ENCODE results near the gene CLECL1.
"Not testable (repeated sequence)": the region's sequence is repeated elsewhere in the genome, so short reads cannot be mapped to it uniquely, and the experiment has no call there.

Gene CLECL1

GRCh38 chr12:9724023-9724422 lies 8.9 kb downstream of the CLECL1 start:
- no peak for DNase-seq (ENCODE audit: low read depth in 2 of 3, low spot score in 2 of 3)

DNA sequence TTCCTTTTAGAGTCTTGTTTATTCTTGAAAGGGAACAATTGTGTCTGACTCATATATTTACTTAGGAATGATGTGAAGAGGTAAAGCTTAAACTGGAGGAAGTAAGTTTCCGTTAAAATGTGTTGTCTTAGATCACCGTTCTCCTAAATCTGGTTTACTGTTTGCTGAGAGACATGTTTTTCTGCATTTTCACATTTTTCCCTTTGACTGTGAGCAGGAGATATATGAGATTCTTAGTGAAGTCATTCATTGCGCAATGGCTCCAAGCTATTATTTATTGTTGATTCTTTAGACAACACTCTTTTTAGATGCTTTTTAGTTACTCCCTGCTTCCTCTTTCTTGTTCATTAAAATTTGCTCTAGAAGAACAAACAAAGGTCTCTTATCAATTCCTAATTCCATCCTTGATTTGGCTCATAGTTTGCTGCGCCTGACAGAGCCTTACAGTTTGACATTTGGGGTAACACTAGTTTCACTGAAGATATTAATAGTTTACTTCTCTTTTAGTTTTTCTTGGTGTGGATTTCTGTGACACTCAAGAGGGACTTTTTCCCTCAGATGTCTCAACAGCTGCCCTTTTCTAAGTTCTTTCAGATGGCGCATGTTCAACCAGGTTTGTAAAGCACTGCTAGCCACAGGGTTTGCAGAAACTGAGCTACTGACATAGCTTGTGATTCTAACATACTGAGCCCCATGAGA lies 11.4 kb downstream of the CLECL1 start:
- DNase-seq (ENCODE audit: low read depth in 2 of 3, low spot score in 2 of 3), result no peak

GRCh38 chr12:9719790-9720189 lies 13.1 kb downstream of the CLECL1 start:
- no peak for DNase-seq (ENCODE audit: low read depth in 2 of 3, low spot score in 2 of 3)

- DNase-seq (ENCODE audit: low read depth in 2 of 3, low spot score in 2 of 3), result no peak
Observed at GRCh38 chr12:9718968-9719367, 13.9 kb downstream of the CLECL1 start.

DNA sequence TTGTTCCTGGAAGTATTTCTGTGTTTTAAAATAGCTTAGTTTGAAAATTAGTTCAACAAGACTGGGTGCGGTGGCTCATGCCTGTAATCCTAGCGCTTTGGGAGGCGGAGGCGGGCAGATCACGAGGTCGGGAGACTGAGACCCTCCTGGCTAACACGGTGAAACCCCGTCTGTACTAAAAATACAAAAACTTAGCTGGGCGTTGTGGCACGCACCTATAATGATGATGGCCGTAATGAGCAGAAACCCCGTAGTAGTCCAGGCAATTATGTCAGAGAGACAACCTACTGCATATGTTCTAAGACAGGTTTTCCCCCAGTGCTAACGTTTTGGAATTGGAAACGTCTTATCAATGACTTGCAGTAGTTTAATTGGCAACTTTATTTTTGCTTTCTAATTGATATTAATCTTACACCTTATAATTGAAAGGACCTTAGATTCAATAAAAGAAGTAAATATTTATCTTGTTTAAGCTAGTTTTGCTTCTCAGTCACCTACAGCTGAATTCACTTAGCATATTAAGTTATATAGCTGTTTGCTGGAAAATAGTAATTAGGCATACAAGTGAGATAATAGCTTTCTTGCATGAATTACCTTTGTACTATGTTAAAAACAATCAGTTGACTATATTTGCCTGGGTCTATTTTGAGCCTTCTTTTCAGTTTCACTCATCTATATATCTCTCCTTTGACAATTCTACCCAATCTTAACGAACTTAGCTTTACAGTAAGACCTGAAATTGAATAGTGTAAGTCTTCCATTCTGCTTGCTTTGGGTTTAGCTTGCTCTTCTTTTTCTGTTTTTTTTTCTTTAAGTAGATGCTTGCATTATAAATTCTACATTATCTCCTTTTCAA lies 15.6 kb downstream of the CLECL1 start:
- DNase-seq (ENCODE audit: low read depth in 2 of 3, low spot score in 2 of 3), result no peak

DNA sequence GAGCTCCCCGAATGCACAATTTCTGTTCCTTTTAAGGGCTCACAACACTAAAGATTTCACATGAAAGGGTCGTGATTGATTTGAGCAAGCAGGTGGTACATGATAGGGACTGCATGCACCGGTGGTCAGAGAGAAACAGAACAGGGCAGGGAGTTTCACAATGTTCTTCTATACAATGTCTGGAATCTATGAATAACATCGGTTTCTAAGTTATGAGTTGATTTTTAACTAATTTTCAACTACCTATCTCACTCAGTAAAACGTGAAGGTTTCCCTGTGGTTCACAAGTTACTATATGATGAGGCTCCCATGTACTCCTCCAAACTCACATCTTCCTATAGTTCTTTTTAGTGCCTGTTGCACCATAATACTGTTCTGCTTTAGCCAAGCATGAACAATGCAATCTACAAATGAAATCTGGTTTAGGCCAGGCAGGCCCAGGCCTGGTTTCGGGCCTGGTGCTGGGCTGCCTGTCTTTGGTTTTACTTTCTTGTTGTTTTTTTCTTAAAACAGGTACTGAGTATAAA lies 19.8 kb downstream of the CLECL1 start:
- DNase-seq (ENCODE audit: low read depth in 2 of 3, low spot score in 2 of 3), result not testable (repeated sequence)

DNA sequence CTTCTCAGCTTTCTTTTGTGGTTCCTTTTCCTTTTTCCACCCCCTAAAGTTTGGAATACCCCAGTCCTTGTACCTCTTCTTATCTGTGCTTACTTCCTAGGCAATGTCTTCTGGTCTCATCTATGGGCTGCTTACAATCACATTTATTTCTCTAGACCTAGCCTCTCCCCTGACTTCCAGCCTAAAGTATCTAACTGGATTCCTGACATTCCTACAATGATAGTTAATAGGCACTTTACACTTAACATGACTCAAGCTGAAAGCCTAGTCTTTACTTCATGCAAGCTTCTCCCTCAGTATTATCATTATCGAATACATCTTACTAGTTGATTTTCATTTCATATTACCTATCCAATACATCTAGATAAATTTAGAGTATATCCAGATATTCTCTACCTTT lies 21.2 kb downstream of the CLECL1 start:
- no peak for DNase-seq (ENCODE audit: low read depth in 2 of 3, low spot score in 2 of 3)

DNA sequence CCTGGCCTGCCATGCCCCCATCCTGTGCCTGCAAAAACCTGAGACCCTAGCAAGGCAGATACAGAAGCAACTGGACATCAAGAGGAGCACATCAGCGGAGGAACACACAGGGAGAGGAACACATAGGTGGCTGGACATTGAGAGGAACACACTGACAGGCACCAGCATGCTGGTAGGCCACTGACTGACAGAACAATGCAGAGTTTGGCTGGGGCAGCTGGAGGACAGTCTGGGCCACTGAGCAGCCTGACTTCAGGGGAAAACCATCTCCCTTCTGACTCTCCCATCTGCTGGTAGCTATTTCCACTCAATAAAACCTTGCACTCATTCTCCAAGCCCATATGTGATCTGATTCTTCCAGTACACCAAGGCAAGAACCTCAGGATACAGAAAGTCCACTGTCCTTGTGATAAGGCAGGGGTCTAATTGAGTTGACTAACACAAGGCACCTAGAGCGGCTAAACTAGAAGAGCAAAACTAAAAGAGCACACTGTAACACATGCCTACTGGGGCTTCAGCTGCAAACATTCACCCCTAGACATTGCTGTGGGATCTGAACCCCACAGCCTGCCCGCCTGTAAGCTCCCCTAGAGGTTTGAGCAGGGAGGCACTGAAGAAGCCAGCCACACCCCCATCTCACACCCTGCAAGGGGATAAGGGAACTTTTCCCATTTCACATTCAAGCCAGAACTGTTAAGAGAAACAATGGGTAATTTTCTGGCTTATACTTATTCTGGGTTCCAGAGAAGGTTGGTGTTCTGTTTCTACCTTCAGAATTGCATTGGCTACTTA lies 22.1 kb downstream of the CLECL1 start:
- no peak for DNase-seq (ENCODE audit: low read depth in 2 of 3, low spot score in 2 of 3)

GRCh38 chr12:9708853-9709252 lies 24.0 kb downstream of the CLECL1 start:
- DNase-seq (ENCODE audit: low read depth in 2 of 3, low spot score in 2 of 3), result no peak

GRCh38 chr12:9707864-9708808 lies 24.8 kb downstream of the CLECL1 start:
- DNase-seq (ENCODE audit: low read depth in 2 of 3, low spot score in 2 of 3), result peak in 1 of 3 experiments; percentile 26

GRCh38 chr12:9707356-9707755 lies 25.5 kb downstream of the CLECL1 start:
- no peak for DNase-seq (ENCODE audit: low read depth in 2 of 3, low spot score in 2 of 3)

GRCh38 chr12:9706086-9706685 lies 26.7 kb downstream of the CLECL1 start:
- DNase-seq (ENCODE audit: low read depth in 2 of 3, low spot score in 2 of 3), result no peak

- DNase-seq (ENCODE audit: low read depth in 2 of 3, low spot score in 2 of 3), result not testable (repeated sequence)
Observed at GRCh38 chr12:9704561-9704960, 28.3 kb downstream of the CLECL1 start.

- no peak for DNase-seq (ENCODE audit: low read depth in 2 of 3, low spot score in 2 of 3)
Observed at GRCh38 chr12:9702255-9702654, 30.6 kb downstream of the CLECL1 start.

GRCh38 chr12:9701380-9702154 lies 31.3 kb downstream of the CLECL1 start:
- DNase-seq (ENCODE audit: low read depth in 2 of 3, low spot score in 2 of 3), result no peak

DNA sequence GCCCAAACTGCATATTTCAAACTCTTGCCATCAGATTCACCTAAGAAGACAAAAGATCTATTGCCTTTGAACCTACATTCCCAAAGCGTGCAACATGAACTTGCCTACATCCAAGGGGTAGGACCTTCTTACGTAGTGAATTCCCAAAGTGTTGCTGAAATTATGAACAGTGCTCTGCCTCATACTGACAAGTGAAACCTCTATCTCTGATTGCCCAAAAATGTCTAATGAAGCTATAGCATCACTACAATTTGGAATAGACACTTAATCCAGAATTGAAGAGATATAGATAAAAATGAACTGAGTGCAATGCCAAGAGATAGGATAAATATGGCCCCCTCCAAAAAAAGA lies 32.3 kb downstream of the CLECL1 start:
- DNase-seq (ENCODE audit: low read depth in 2 of 3, low spot score in 2 of 3), result no peak

DNA sequence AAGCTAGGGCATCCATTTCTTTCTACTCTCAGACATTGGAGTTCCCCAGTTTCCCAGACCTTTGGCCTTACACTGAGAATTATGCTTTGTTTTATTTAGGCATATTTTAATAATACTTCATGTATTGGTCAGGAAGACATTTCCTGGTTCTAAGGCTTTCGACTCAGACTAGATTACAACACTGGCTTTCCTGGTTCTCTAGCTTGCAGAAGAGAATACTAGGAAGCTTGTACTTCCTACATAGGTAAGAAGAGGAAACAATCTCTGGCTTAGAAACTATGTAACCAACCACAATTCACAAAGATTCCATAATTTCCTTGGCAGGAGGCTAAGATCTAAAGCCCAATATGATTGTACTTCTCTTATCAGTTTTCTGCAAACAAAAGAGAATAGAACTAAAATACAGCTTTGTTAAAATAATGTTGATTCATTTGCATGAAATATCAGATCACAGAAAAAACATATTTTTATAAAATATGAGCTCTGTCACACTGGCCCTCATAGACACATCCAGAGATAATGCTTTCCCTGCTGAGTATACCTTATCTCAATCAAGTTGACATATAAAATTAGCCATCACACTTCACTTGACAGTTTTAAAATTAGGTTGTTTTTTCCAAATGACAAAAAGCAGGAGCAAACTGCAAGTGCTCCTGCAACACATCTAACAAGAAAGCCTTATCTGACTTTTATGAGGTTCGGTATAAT lies 32.8 kb downstream of the CLECL1 start:
- no peak for DNase-seq (ENCODE audit: low read depth in 2 of 3, low spot score in 2 of 3)

DNA sequence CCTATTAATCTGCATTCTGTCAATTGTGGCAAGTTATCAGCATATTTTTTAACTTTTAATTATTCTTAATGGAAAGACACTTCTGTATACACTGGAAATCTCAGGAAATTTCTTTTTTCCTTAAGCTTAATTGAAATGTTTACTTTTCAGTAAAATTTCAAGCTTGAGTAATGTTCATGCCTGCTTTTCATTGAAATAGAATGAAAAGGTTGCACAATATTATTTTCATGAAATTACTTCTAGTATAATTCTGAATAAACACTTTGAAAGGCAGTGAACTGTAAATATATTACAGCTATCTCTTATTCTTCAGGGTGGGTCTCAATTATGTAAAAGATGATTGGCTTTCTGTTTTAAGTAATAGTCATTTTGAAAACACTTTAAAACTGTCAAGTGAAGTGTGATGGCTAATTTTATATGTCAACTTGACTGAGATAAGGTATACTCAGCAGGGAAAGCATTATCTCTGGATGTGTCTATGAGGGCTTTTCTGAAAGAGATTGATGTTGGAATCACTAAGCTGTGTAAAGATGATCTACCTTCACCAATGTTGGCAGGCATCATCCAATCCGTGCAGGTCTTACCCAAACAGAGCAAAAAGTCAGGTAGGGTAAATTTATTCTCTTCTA lies 33.5 kb downstream of the CLECL1 start:
- no peak for DNase-seq (ENCODE audit: low read depth in 2 of 3, low spot score in 2 of 3)
